CD4-positive, alpha-beta T cell (primary cell): ENCODE results near the gene C1QTNF9B. TPM values are rescaled to one million over a fixed set of nuclear protein-coding genes. Genes with fewer than 3 reads are reported as not detected.

ENCODE experiments used
- ATAC-seq: fragments of 200-7000 bp; cut with Tn5 transposase; one replicate; pipeline ENCODE4 v1.10.0; 2022; ENCODE audit warnings: mild to moderate bottlenecking; ENCODE audit not compliant: poor library complexity
- CTCF ChIA-PET: fragments of 350-600 bp; sonication (Branson Sonifier 250); formaldehyde crosslinking; loops from one replicate; lab custom pipeline; 2021; ENCODE audit warnings: antibody characterized with exemption, inconsistent platforms; lab: Charles Lee
- POLR2A ChIA-PET: fragments of 350-600 bp; sonication (Branson Sonifier 250); formaldehyde crosslinking; loops from one replicate; lab custom pipeline; 2021; ENCODE audit warnings: antibody characterized with exemption, inconsistent platforms; lab: Charles Lee
- DNase-seq, 14 experiments: peaks; one replicate each; pipeline ENCODE4 v3.0.0-alpha.2; 2013 to 2020; ENCODE audit warnings: mixed read lengths in 2 of 14
- H3K27ac ChIP-seq, 2 donors: one replicate each; pipeline versions ENCODE4 v1.5.1 to v1.7.0; 2013; ENCODE audit warnings: low read length in 2 of 2, low read depth in 1 of 2, mild to moderate bottlenecking in 1 of 2
- H3K27me3 ChIP-seq, 2 experiments: 1 replicate in 1 of 2; 2 replicates in 1 of 2; pipeline versions ENCODE4 v1.6.1 to v1.7.0; 2013; ENCODE audit warnings: low read length in 2 of 2, control low read depth in 1 of 2, mild to moderate bottlenecking in 1 of 2, moderate library complexity in 1 of 2; ENCODE audit not compliant: insufficient read depth in 2 of 2, control insufficient read depth in 1 of 2
- H3K36me3 ChIP-seq: one replicate; pipeline ENCODE4 v1.6.1; 2013; ENCODE audit warnings: low read length, control low read depth; ENCODE audit not compliant: insufficient read depth
- H3K4me1 ChIP-seq: one replicate; pipeline ENCODE4 v1.6.1; 2013; ENCODE audit warnings: low read length, control low read depth; ENCODE audit not compliant: insufficient read depth
- H3K4me3 ChIP-seq: one replicate; pipeline ENCODE4 v1.5.1; 2013; ENCODE audit warnings: mild to moderate bottlenecking, low read length, moderate library complexity
- H3K9me3 ChIP-seq, 2 experiments: 1 replicate in 1 of 2; 2 replicates in 1 of 2; pipeline versions ENCODE4 v1.6.1 to v1.7.0; 2013; ENCODE audit warnings: low read length in 2 of 2, mild to moderate bottlenecking in 2 of 2, control low read depth in 1 of 2, moderate library complexity in 1 of 2; ENCODE audit not compliant: control insufficient read depth in 1 of 2, insufficient read depth in 1 of 2
- H3K27ac Mint-ChIP-seq: one replicate; pipeline ENCODE4 v1.8.0; 2020; ENCODE audit warnings: mixed read lengths
- H3K27me3 Mint-ChIP-seq: one replicate; pipeline ENCODE4 v1.8.0; 2021; ENCODE audit warnings: mixed read lengths
- H3K36me3 Mint-ChIP-seq: one replicate; pipeline ENCODE4 v1.8.0; 2021; ENCODE audit warnings: low read depth, mixed read lengths
- H3K4me1 Mint-ChIP-seq: one replicate; pipeline ENCODE4 v1.8.0; 2021; ENCODE audit warnings: low read depth, mixed read lengths
- H3K4me3 Mint-ChIP-seq: one replicate; pipeline ENCODE4 v1.8.0; 2020; ENCODE audit warnings: mild to moderate bottlenecking, mixed read lengths
- H3K9me3 Mint-ChIP-seq: one replicate; pipeline ENCODE4 v1.8.0; 2020; ENCODE audit warnings: mixed read lengths
- intact Hi-C, 2 experiments: fragments of 100-400 bp; cut with DNase I in 1 of 2; cut with micrococcal nuclease in 1 of 2; formaldehyde crosslinking; loops; one replicate each; pipeline versions ENCODE4 v1.15.1 to v1.9.0; 2023 to 2025; cut with DNase I, micrococcal nuclease
- total RNA-seq, 174 experiments: library from RNA in 2 of 174; stranded (reverse) in 2 of 174; gene quantifications; one replicate each; pipeline ENCODE4 v1.2.3 and lab custom pipeline; 2021 to 2026
- TF ChIP-seq, protein P1 (sequence below): fragments of 200-600 bp; IDR thresholded peaks from one replicate; pipeline ENCODE4 v1.8.0; 2022; ENCODE audit warnings: antibody characterized with exemption, mild to moderate bottlenecking

Gene C1QTNF9B
- total RNA-seq, 2 experiments from 2014 or later: not detected

DNA sequence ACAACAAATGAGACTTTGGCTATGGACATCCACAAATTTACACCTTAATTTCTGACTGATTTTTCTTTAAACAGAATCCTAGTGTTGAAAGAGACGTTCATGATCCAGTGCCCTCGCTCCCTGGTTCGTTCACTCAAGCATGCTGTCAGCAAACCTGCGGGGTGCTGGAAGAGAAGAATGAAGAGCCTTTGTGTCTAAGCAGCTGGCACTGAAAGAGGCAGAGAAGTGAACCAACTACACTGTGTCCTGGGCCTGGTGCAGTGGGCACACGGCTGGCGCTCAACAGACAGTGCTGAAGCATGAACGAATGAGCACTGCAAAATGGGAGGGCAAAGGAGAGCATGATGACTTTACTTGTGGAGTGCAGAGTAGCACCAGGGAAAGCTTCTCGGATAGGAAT, 54.9 kb downstream of the C1QTNF9B start:
- Histone ChIP-seq H3K36me3 (peaks cover 17% of the 10 kb centered on the region), H3K4me1 (peaks cover 3% of the 10 kb centered on the region), H3K27ac (no peak overlapping the region), H3K9me3 (no peaks in the 10 kb centered on the region), H3K4me3 (no peak overlapping the region), H3K27me3 (no peaks in the 10 kb centered on the region)
- ATAC-seq (no peak), DNase-seq (no peak)
- intact Hi-C loops: no loop called here
- Mint-ChIP-seq H3K4me1 (peaks cover 11% of the 10 kb centered on the region), H3K4me3 (no peak overlapping the region), H3K27ac (no peak overlapping the region), H3K36me3 (peaks cover 36% of the 10 kb centered on the region), H3K9me3 (no peaks in the 10 kb centered on the region), H3K27me3 (no peaks in the 10 kb centered on the region)
- ChIA-PET POLR2A (no interaction called here), CTCF (no interaction called here)
- TF ChIP-seq, protein P1, sequence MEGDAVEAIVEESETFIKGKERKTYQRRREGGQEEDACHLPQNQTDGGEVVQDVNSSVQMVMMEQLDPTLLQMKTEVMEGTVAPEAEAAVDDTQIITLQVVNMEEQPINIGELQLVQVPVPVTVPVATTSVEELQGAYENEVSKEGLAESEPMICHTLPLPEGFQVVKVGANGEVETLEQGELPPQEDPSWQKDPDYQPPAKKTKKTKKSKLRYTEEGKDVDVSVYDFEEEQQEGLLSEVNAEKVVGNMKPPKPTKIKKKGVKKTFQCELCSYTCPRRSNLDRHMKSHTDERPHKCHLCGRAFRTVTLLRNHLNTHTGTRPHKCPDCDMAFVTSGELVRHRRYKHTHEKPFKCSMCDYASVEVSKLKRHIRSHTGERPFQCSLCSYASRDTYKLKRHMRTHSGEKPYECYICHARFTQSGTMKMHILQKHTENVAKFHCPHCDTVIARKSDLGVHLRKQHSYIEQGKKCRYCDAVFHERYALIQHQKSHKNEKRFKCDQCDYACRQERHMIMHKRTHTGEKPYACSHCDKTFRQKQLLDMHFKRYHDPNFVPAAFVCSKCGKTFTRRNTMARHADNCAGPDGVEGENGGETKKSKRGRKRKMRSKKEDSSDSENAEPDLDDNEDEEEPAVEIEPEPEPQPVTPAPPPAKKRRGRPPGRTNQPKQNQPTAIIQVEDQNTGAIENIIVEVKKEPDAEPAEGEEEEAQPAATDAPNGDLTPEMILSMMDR: no peak

Other genes starting within 250 kb of the C1QTNF9B start
- 1 to 10 TPM; 3.9 to 4.8 TPM for gene MIPEP, start 8.1 kb downstream of the C1QTNF9B start, total RNA-seq